ENCODE results near the gene SLC22A5. TPM values are rescaled to one million over a fixed set of nuclear protein-coding genes. Genes with fewer than 3 reads are reported as not detected.
A peak's percentile ranks its signal among the peaks of the same experiment; 100 is the strongest.

SLC22A5 gene
- total and polyA plus RNA-seq, 11 donors = 7.5 to 50.1 (median 13.5) TPM

DNA sequence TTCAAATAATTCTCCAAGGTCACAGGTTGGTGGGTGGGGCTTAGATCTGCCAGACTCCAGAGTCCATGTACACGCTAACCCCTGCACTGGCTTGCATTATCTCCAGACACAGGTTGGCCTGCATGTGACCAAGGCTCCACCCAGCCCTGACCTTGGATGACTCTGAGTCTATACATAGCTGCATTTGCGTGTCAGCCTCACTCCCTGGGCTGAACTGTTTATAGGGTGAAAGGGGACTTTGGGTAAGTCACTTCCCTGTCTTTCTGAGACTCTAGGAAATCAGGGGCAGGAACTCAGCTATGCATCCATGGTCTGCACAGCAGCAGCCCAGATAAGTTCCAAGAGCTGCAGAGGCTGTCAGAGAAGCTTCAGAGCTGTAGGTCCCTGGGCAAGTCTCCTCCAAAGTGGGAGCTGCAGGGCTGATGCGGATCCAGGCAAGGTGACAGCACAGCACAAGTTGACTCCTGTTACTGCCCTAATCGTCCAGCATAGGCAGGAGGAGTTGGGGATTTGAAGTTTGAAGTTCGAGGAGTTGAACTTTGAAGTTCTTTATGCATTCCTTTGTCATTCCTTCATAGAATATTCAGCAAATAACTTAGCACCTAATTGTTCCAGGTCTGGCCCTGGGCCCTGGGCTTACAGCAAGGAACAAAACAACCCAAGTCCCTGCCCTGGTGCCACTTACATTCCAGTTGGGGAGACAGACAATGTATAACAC is 53.4 kb downstream of the SLC22A5 start:
- peak overlapping the region in 1 of 12 donors; percentile 3 for H3K4me3 ChIP-seq
- DNase-seq = peak in 4 of 5 donors; percentile 73 to 84 (median 80)
- intact Hi-C loops (cut with DNase I) = loop anchor here in 2 of 10 donors (5.0 kb wide), 2 partner anchors 64 to 69 kb away; partner anchors contain the start of gene IRF1 (in 1 of the 2)
- peak; percentile 52 to 83 (median 74) for ATAC-seq
- no peaks in the 10 kb centered on the region for H3K27me3 ChIP-seq
- peaks cover 34 to 100% (median 93%) of the 10 kb centered on the region in 12 donors for H3K4me1 ChIP-seq
- peak overlapping the region; percentile 4 to 98 (median 82) for H3K27ac ChIP-seq
- H3K36me3 ChIP-seq = peaks cover 0 to 34% (median 13%) of the 10 kb centered on the region in 9 donors
- 28 to 44% (median 32%) methylated on average over 5 of the region's 5 CpGs for WGBS, 4 donors
- TF ChIP-seq, protein P1, sequence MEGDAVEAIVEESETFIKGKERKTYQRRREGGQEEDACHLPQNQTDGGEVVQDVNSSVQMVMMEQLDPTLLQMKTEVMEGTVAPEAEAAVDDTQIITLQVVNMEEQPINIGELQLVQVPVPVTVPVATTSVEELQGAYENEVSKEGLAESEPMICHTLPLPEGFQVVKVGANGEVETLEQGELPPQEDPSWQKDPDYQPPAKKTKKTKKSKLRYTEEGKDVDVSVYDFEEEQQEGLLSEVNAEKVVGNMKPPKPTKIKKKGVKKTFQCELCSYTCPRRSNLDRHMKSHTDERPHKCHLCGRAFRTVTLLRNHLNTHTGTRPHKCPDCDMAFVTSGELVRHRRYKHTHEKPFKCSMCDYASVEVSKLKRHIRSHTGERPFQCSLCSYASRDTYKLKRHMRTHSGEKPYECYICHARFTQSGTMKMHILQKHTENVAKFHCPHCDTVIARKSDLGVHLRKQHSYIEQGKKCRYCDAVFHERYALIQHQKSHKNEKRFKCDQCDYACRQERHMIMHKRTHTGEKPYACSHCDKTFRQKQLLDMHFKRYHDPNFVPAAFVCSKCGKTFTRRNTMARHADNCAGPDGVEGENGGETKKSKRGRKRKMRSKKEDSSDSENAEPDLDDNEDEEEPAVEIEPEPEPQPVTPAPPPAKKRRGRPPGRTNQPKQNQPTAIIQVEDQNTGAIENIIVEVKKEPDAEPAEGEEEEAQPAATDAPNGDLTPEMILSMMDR (IDR thresholded peaks at IDR 0.05) = no peak
- TF ChIP-seq POLR2A (IDR thresholded peaks at IDR 0.05) = no peak
- H3K9me3 ChIP-seq = no peaks in the 10 kb centered on the region

DNA sequence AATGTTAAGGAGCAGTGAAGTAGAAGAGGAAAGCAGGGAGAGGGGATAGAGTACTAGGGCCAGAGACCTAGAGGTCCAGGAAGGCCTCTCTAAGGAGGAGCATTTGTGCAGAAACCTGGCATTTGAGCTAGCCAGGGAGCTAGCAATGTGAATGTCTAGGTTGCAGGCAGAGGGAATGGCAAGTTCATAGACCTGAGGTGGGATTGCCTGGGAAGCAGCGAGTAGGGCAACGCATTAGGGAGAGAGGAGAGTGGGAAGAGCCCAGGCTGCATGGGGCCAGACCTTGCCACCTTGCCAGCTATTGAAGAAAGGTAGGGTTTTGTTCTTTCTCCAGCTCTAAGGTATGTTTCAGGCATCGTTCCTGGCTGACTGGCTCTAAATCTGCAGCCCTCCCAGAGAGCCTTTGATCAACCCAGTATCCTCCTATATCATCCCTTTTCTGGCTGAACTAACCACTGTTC is 54.0 kb downstream of the SLC22A5 start:
- no peaks in the 10 kb centered on the region for H3K27me3 ChIP-seq
- 78 to 88% (median 83%) methylated on average over 3 of the region's 3 CpGs for WGBS, 4 donors
- H3K36me3 ChIP-seq = peaks cover 0 to 33% (median 13%) of the 10 kb centered on the region in 9 donors
- H3K27ac ChIP-seq = peak overlapping the region; percentile 4 to 98 (median 82)
- no peak for DNase-seq
- H3K9me3 ChIP-seq = no peaks in the 10 kb centered on the region
- peak overlapping the region in 1 of 12 donors; percentile 3 for H3K4me3 ChIP-seq
- intact Hi-C loops (cut with DNase I) = loop anchor here in 2 of 10 donors (5.0 kb wide), 2 partner anchors 64 to 69 kb away; partner anchors contain the start of gene IRF1 (in 1 of the 2)
- no peak for ATAC-seq
- H3K4me1 ChIP-seq = peaks cover 40 to 100% (median 97%) of the 10 kb centered on the region in 12 donors
- no peak for TF ChIP-seq POLR2A (IDR thresholded peaks at IDR 0.05)
- TF ChIP-seq, protein P1 (IDR thresholded peaks at IDR 0.05) = no peak

DNA sequence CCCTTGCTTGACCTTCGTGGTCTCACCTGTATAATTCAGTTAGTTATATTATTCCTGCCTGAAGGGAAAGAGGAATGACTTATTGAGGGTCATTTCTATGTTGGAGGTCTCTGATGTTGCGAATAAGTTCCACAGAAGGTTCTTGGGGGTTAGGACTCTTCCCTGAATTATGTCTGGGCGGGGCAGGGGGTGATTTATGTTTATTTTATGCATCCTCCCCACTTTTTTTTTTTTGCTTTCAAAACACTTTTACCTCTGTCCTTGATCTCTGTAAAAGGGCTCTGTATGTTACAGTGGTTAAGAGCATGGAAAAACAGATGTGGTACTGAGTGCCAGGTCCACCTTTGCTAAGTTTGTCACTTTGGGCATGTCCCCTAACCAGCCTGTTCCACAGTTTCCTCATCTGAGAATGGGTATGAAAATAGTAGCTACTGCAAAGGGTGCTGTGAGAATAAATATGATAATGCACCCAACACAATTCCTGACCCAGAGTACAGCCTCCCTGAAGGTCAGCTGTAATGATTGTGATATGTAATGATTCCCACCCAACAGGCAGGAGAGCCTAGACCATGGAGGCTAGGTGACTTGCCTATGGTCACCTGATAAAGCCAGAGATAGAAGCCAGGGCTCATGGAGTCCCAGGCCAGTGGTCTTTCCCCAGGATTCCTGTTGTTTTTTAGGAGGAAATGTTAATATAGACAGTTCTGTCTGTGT is 54.8 kb downstream of the SLC22A5 start:
- ATAC-seq = no peak

More for the DNA sequence above, 54.8 kb downstream of the SLC22A5 start:
- peak overlapping the region; percentile 33 to 98 (median 82) for H3K27ac ChIP-seq
- peaks cover 0 to 33% (median 13%) of the 10 kb centered on the region in 9 donors for H3K36me3 ChIP-seq
- WGBS, 4 donors = 93 to 98% (median 95%) methylated on average over 3 of the region's 3 CpGs
- H3K4me1 ChIP-seq = peaks cover 41 to 100% (median 99%) of the 10 kb centered on the region in 12 donors
- no peak for TF ChIP-seq POLR2A (IDR thresholded peaks at IDR 0.05)
- TF ChIP-seq, protein P1 (IDR thresholded peaks at IDR 0.05) = no peak
- DNase-seq = no peak
- intact Hi-C loops (cut with DNase I) = loop anchor here in 2 of 10 donors (5.0 kb wide), 2 partner anchors 63 to 68 kb away; partner anchors contain the start of gene IRF1 (in 1 of the 2)
- H3K27me3 ChIP-seq = no peaks in the 10 kb centered on the region
- no peak overlapping the region for H3K4me3 ChIP-seq
- H3K9me3 ChIP-seq = no peaks in the 10 kb centered on the region

Measured in heart left ventricle (tissue), 16 donors.